Kasumi-1 (cell line): ENCODE results near the gene STAT4.

Source experiments
- DNase-seq, 2 experiments: peaks; one replicate each; lab custom pipeline; 2025; lab: John Stamatoyannopoulos, UW

Gene STAT4

GRCh38 chr2:191173206-191173605 lies 22.4 kb upstream of the STAT4 start:
- no peak for DNase-seq

- no peak for DNase-seq
Observed at GRCh38 chr2:191171708-191172355, 21.0 kb upstream of the STAT4 start.

GRCh38 chr2:191171286-191171685 lies 20.5 kb upstream of the STAT4 start:
- DNase-seq: no peak

- DNase-seq: no peak
Observed at GRCh38 chr2:191170773-191171172, 20.0 kb upstream of the STAT4 start.

GRCh38 chr2:191170301-191170636 lies 19.5 kb upstream of the STAT4 start:
- no peak for DNase-seq

- no peak for DNase-seq
Observed at GRCh38 chr2:191169456-191170300, 18.9 kb upstream of the STAT4 start.

GRCh38 chr2:191167766-191168165 lies 17.0 kb upstream of the STAT4 start:
- no peak for DNase-seq

GRCh38 chr2:191166756-191167445 lies 16.1 kb upstream of the STAT4 start:
- DNase-seq: no peak

- peak in 1 of 2 experiments; percentile 43 for DNase-seq
Observed at GRCh38 chr2:191166111-191166755, 15.4 kb upstream of the STAT4 start.

GRCh38 chr2:191165176-191165643 lies 14.4 kb upstream of the STAT4 start:
- DNase-seq: peak; percentile 84 to 92

GRCh38 chr2:191158747-191159146 lies 8.0 kb upstream of the STAT4 start:
- no peak for DNase-seq

- DNase-seq: peak; percentile 70 to 79
Observed at GRCh38 chr2:191158193-191158592, 7.4 kb upstream of the STAT4 start.

GRCh38 chr2:191155608-191156071 lies 4.8 kb upstream of the STAT4 start:
- DNase-seq: peak; percentile 91 to 97

GRCh38 chr2:191153716-191154115 lies 2.9 kb upstream of the STAT4 start:
- DNase-seq: no peak

- DNase-seq: no peak
Observed at GRCh38 chr2:191152482-191153240, 1.9 kb upstream of the STAT4 start.

- no peak for DNase-seq
Observed at GRCh38 chr2:191151331-191151730, 537 bp upstream of the STAT4 start.

GRCh38 chr2:191150230-191150599 lies 579 bp downstream of the STAT4 start:
- DNase-seq: peak in 1 of 2 experiments; percentile 46

GRCh38 chr2:191149391-191149790 lies 1.4 kb downstream of the STAT4 start:
- no peak for DNase-seq

GRCh38 chr2:191148791-191149190 lies 2.0 kb downstream of the STAT4 start:
- no peak for DNase-seq

GRCh38 chr2:191148281-191148680 lies 2.5 kb downstream of the STAT4 start:
- no peak for DNase-seq

GRCh38 chr2:191145769-191146471 lies 4.9 kb downstream of the STAT4 start:
- no peak for DNase-seq
